HG02885 (cell line): ENCODE results near the gene LIN37.

Experiments
- ATAC-seq: cut with Tn5 transposase; IDR thresholded peaks from one replicate; pipeline ENCODE4 v1.9.1; 2021; ENCODE audit warnings: mild to moderate bottlenecking; ENCODE audit not compliant: unreplicated experiment, poor library complexity

Gene LIN37

GRCh38 chr19:35751839-35752745 lies 3.7 kb downstream of the LIN37 start:
- no peak for ATAC-seq

- no peak for ATAC-seq
These were observed 4.5 kb downstream of the LIN37 start for GRCh38 chr19:35752746-35753350.

GRCh38 chr19:35753634-35754369 lies 5.4 kb downstream of the LIN37 start:
- no peak for ATAC-seq

GRCh38 chr19:35754370-35755130 lies 6.2 kb downstream of the LIN37 start:
- no peak for ATAC-seq

GRCh38 chr19:35755131-35755549 lies 6.8 kb downstream of the LIN37 start:
- no peak for ATAC-seq

- ATAC-seq = no peak
These were observed 7.4 kb downstream of the LIN37 start for GRCh38 chr19:35755550-35756376.

- ATAC-seq = no peak
These were observed 8.2 kb downstream of the LIN37 start, which contains the start of gene HSPB6 for GRCh38 chr19:35756377-35757230. Gene HSPB6, minus strand, starts transcription at chr19:35757029. Its CDS starts 21 bp downstream, at chr19:35757008.

GRCh38 chr19:35757231-35757748 lies 8.9 kb downstream of the LIN37 start:
- ATAC-seq = no peak

GRCh38 chr19:35757749-35758608 lies 9.6 kb downstream of the LIN37 start, which contains the start of gene PROSER3:
Gene PROSER3, plus strand, starts transcription at chr19:35758176. Its CDS starts 40 bp downstream, at chr19:35758216.
- peak; percentile 95 for ATAC-seq

GRCh38 chr19:35759697-35760096 lies 11.3 kb downstream of the LIN37 start:
- ATAC-seq = no peak

GRCh38 chr19:35760711-35761349 lies 12.5 kb downstream of the LIN37 start:
- no peak for ATAC-seq

- ATAC-seq = no peak
These were observed 16.3 kb downstream of the LIN37 start for GRCh38 chr19:35764432-35765315.

- ATAC-seq = no peak
These were observed 18.3 kb downstream of the LIN37 start for GRCh38 chr19:35766571-35767104.

GRCh38 chr19:35767288-35768081 lies 19.1 kb downstream of the LIN37 start:
- no peak for ATAC-seq

- ATAC-seq = no peak
These were observed 19.7 kb downstream of the LIN37 start for GRCh38 chr19:35768082-35768421.
